ENCODE measurements around the gene TMEM88. TPM values are rescaled to one million over a fixed set of nuclear protein-coding genes. Genes with fewer than 3 reads are reported as not detected.
"Not testable (repeated sequence)": the region's sequence is repeated elsewhere in the genome, so short reads cannot be mapped to it uniquely, and the experiment has no call there.

The TMEM88 gene
- total RNA-seq = 1.7 TPM

- no peak for ATAC-seq
Measured at GRCh38 chr17:7854851-7855659, at the start of gene TMEM88. Gene TMEM88 (plus strand): TSS chr17:7855066. CDS start chr17:7855075, 9 bp downstream.

- ATAC-seq = no peak
Measured at GRCh38 chr17:7806587-7806986, 48.3 kb upstream of the TMEM88 start.

- ATAC-seq = no peak
Measured at GRCh38 chr17:7807206-7807605, 47.7 kb upstream of the TMEM88 start.

GRCh38 chr17:7809086-7809790 lies 45.6 kb upstream of the TMEM88 start:
- ATAC-seq = peak; percentile 73

- not testable (repeated sequence) for ATAC-seq
Measured at GRCh38 chr17:7809791-7810343, 45.0 kb upstream of the TMEM88 start.

- no peak for ATAC-seq
Measured at GRCh38 chr17:7811251-7811650, 43.6 kb upstream of the TMEM88 start.

- ATAC-seq = no peak
Measured at GRCh38 chr17:7814969-7815368, 39.9 kb upstream of the TMEM88 start.

- no peak for ATAC-seq
Measured at GRCh38 chr17:7816926-7817642, 37.8 kb upstream of the TMEM88 start.

GRCh38 chr17:7817643-7817964 lies 37.3 kb upstream of the TMEM88 start:
- ATAC-seq = no peak

- ATAC-seq = no peak
Measured at GRCh38 chr17:7818026-7818425, 36.8 kb upstream of the TMEM88 start.

- peak; percentile 14 for ATAC-seq
Measured at GRCh38 chr17:7818746-7819645, 35.9 kb upstream of the TMEM88 start.

- no peak for ATAC-seq
Measured at GRCh38 chr17:7820231-7820630, 34.6 kb upstream of the TMEM88 start.

GRCh38 chr17:7822126-7822525 lies 32.7 kb upstream of the TMEM88 start:
- no peak for ATAC-seq

- ATAC-seq = no peak
Measured at GRCh38 chr17:7823581-7824001, 31.3 kb upstream of the TMEM88 start.

- ATAC-seq = peak; percentile 34
Measured at GRCh38 chr17:7824021-7824924, 30.6 kb upstream of the TMEM88 start.

GRCh38 chr17:7825206-7825990 lies 29.5 kb upstream of the TMEM88 start:
- ATAC-seq = no peak

GRCh38 chr17:7830616-7831015 lies 24.2 kb upstream of the TMEM88 start:
- ATAC-seq = no peak

- ATAC-seq = no peak
Measured at GRCh38 chr17:7831233-7831632, 23.6 kb upstream of the TMEM88 start.

- ATAC-seq = no peak
Measured at GRCh38 chr17:7832431-7832830, 22.4 kb upstream of the TMEM88 start.

Measured in esophagus mucosa (tissue), 1 donor.